AG04449 (cell line): ENCODE measurements around the gene LILRA2.
"Not testable (repeated sequence)": the region's sequence is repeated elsewhere in the genome, so short reads cannot be mapped to it uniquely, and the experiment has no call there.

Experiments used
- CTCF ChIA-PET: fragments of 350-600 bp; formaldehyde crosslinking; extraction: SDS; loops from one replicate; lab custom pipeline; 2021; ENCODE audit warnings: antibody characterized with exemption; lab: Yijun Ruan, JAX
- POLR2A ChIA-PET: fragments of 400-600, 350-600 bp; formaldehyde crosslinking; extraction: SDS; loops from one replicate; lab custom pipeline; 2020; ENCODE audit warnings: antibody characterized with exemption, inconsistent platforms; lab: Yijun Ruan, JAX
- DNase-seq: peaks from one replicate; pipeline ENCODE4 v3.0.0-alpha.2; 2010; ENCODE audit warnings: low read depth, low spot score
- H3K4me3 ChIP-seq: 2 replicates; pipeline ENCODE4 v1.5.1; 2011; ENCODE audit warnings: low read depth, mild to moderate bottlenecking, control low read depth, low read length
- CTCF ChIP-seq: IDR thresholded peaks from one replicate; pipeline ENCODE4 v1.5.1; 2011; ENCODE audit warnings: mild to moderate bottlenecking, moderate library complexity, low read length, control low read depth, inconsistent platforms; ENCODE audit not compliant: insufficient read depth; ENCODE audit errors: missing control alignments

LILRA2 gene

GRCh38 chr19:54560881-54561385 lies 12.7 kb upstream of the LILRA2 start:
- POLR2A ChIA-PET: no interaction called here
- no peak for DNase-seq
- H3K4me3 ChIP-seq: no peak overlapping the region
- TF ChIP-seq CTCF: no peak
- CTCF ChIA-PET: no interaction called here

GRCh38 chr19:54561840-54562239 lies 11.8 kb upstream of the LILRA2 start:
- CTCF ChIA-PET: no interaction called here
- no peak for DNase-seq
- no peak for TF ChIP-seq CTCF
- POLR2A ChIA-PET: no interaction called here
- no peak overlapping the region for H3K4me3 ChIP-seq

- DNase-seq, CTCF ChIA-PET, POLR2A ChIA-PET, H3K4me3 ChIP-seq: not testable (repeated sequence)
Measured at GRCh38 chr19:54563206-54563605, 10.4 kb upstream of the LILRA2 start.

- ChIA-PET CTCF (no interaction called here), POLR2A (no interaction called here)
- no peak for TF ChIP-seq CTCF
- H3K4me3 ChIP-seq: no peak overlapping the region
- no peak for DNase-seq
Measured at GRCh38 chr19:54570316-54570715, 3.3 kb upstream of the LILRA2 start.

- DNase-seq, POLR2A ChIA-PET, H3K4me3 ChIP-seq, CTCF ChIA-PET: not testable (repeated sequence)
Measured at GRCh38 chr19:54571715-54572615, 1.6 kb upstream of the LILRA2 start.

GRCh38 chr19:54572696-54573311 lies 786 bp upstream of the LILRA2 start:
- POLR2A ChIA-PET: no interaction called here
- no peak for DNase-seq
- CTCF ChIA-PET: no interaction called here
- no peak for TF ChIP-seq CTCF
- H3K4me3 ChIP-seq: no peak overlapping the region

- no peak for DNase-seq
- ChIA-PET POLR2A (no interaction called here), CTCF (no interaction called here)
- no peak overlapping the region for H3K4me3 ChIP-seq
- no peak for TF ChIP-seq CTCF
Measured at GRCh38 chr19:54574051-54574450, 461 bp downstream of the LILRA2 start.
